IgD-negative memory B cell (primary cell): ENCODE data around the gene CNTNAP2. TPM values are rescaled to one million over a fixed set of nuclear protein-coding genes. Genes with fewer than 3 reads are reported as not detected.
A peak's percentile ranks its signal among the peaks of the same experiment; 100 is the strongest.

Source experiments
- H3K27ac Mint-ChIP-seq, 3 donors: one replicate each; pipeline ENCODE4 v1.8.0; 2020 to 2022; ENCODE audit warnings: mild to moderate bottlenecking in 3 of 3, mixed read lengths in 3 of 3, moderate library complexity in 1 of 3
- H3K27me3 Mint-ChIP-seq: one replicate; pipeline ENCODE4 v1.8.0; 2021; ENCODE audit warnings: mixed read lengths
- H3K36me3 Mint-ChIP-seq: one replicate; pipeline ENCODE4 v1.8.0; 2020; ENCODE audit warnings: mild to moderate bottlenecking, mixed read lengths
- H3K4me1 Mint-ChIP-seq, 3 donors: one replicate each; pipeline ENCODE4 v1.8.0; 2020 to 2022; ENCODE audit warnings: mixed read lengths in 3 of 3, mild to moderate bottlenecking in 1 of 3
- H3K4me3 Mint-ChIP-seq, 4 donors: one replicate each; pipeline ENCODE4 v1.8.0; 2020 to 2022; ENCODE audit warnings: mild to moderate bottlenecking in 4 of 4, mixed read lengths in 4 of 4, moderate library complexity in 3 of 4
- H3K9me3 Mint-ChIP-seq, 3 donors: one replicate each; pipeline ENCODE4 v1.8.0; 2020 to 2021; ENCODE audit warnings: mixed read lengths in 3 of 3, mild to moderate bottlenecking in 1 of 3
- polyA plus RNA-seq: library from polyadenylated mRNA; unstranded; fragments of 300-500 nt; fragmentation: Illumina TruSeq; gene quantifications from one replicate; pipeline ENCODE4 v1.2.3, GENCODE V29; 2021

Gene CNTNAP2
- polyA plus RNA-seq, 1 donor from 2014 or later = 47.3 TPM

DNA sequence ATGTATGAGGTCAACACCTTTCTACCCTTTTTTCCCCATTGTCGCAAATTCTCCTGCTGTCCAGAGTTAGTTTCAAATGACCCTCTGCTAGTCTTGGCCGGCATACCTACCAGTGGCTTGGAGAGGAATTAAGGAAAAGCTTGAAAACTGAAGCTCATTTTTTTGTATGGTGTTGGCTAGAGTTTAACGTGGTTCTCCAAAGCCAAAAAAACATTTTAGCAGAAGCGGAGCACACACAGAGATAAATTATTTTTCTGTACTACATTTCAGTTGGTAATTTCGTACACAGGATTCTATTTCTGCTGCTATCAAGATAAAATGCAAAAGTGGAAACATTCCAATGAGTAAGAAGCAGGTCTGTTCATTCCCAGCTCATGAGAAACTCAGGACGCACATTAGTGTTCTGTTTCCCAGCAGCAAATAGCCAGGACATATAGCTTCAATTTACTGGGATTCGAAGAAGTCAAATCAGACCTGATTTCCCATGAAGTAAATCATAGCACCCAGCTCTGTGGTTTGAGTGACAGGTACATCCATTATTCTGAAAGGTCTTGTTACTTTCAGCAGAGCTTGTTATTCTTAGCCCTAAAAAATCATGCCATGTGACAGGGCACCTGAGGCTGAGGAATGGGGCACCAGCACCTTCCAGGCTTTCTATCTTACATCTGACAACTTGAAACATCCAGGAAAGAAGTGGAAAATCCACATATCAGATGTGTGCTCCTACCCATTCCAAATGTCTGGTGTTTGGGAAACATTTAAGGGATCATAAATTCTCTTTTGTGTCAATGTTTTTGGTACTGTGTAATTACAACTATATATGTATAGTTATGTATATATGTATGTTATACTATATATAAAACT, 2258.0 kb downstream of the CNTNAP2 start:
- H3K4me3 Mint-ChIP-seq = no peak overlapping the region
- H3K27ac Mint-ChIP-seq = peak overlapping the region in 1 of 3 donors; percentile 92
- H3K4me1 Mint-ChIP-seq = peaks cover 0 to 4% (median 1%) of the 10 kb centered on the region in 3 donors
- H3K27me3 Mint-ChIP-seq = no peaks in the 10 kb centered on the region
- no peaks in the 10 kb centered on the region for H3K9me3 Mint-ChIP-seq
- peaks cover 5% of the 10 kb centered on the region for H3K36me3 Mint-ChIP-seq

DNA sequence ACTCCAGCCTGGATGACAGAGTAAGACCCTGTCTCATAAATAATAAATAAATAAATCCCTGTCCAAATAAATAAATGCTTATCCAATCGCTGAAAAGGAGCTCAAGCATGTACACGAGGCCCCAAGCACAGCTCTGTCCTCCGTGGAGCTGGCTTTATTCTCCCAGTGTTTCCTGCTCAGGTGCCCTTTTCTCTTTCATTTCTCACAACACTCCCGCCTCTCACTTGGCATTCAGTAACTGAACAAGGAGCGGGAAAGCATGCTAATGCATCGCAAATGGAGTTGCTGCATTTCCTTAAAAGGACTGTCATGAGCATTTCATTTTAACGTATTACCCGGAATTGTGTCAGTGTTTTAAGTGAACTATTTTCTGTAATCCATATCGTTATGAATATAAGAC, 2263.1 kb downstream of the CNTNAP2 start:
- Mint-ChIP-seq H3K4me1 (peaks cover 1 to 5% (median 5%) of the 10 kb centered on the region in 3 donors), H3K36me3 (peaks cover 6% of the 10 kb centered on the region), H3K27me3 (no peaks in the 10 kb centered on the region), H3K27ac (peak overlapping the region in 1 of 3 donors; percentile 39), H3K4me3 (no peak overlapping the region), H3K9me3 (no peaks in the 10 kb centered on the region)

DNA sequence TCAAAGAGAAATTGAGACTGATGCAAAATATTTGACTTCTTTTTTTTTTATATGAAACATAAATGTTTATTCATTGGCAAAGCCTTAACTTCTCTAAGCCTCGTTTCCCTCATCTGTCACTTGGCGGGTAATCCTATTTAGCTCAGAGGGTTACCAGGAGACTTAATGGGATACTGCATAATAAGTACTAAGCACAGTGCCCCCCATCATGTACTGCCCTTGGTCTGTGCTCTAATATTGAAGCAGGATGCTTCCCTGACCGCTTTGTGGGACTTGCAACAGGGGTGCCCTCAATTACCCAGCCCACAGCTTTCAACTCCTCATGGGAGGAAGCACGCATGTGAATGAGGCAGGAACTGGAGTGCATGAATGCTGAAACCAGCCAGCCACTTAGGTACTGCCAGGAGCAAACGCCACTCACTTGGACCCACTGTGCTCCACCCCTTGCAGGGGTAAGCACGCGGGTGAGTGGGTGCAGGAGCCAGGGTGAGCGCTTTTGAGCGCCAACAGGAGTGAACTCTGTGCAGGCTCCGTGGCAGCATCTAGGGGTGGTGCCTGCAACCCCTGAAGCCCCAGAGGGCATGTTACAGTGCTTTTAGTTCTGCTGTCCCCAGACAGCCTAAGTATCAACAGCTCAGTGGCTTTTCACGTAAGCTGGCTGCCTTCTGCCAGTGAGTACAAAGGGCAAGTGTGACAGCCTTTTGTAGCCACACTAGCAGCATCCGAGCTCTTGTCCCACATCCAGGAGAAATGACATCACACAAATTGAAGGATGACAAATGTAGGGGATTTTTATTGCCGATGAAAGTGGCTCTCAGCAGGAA, 2264.2 kb downstream of the CNTNAP2 start:
- Mint-ChIP-seq H3K4me3 (no peak overlapping the region), H3K27ac (no peak overlapping the region), H3K9me3 (no peaks in the 10 kb centered on the region), H3K27me3 (no peaks in the 10 kb centered on the region), H3K36me3 (peaks cover 10% of the 10 kb centered on the region), H3K4me1 (peaks cover 2 to 5% (median 5%) of the 10 kb centered on the region in 3 donors)

DNA sequence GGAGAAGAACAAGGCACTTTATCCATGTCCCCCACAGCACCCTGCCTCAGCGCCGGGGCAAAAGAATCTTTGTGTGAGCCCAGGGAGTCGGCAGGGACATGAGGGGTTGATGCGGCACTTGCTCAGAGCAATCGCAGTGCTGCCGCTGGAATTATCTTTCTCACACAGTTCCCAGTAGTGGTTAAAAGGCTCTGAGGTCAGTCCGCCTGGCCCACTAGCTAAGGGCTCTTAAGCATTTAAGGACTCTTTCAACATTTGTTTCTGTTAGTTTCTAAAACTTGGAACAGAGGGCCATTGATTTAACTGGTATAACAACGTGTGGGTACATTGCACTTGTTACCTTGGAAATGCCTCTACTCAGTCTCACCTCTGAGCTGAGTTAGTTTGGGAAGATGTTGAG, 2266.0 kb downstream of the CNTNAP2 start:
- Mint-ChIP-seq H3K27ac (peak overlapping the region in 1 of 3 donors; percentile 10), H3K9me3 (no peaks in the 10 kb centered on the region), H3K27me3 (no peaks in the 10 kb centered on the region), H3K4me3 (no peak overlapping the region), H3K36me3 (peaks cover 14% of the 10 kb centered on the region), H3K4me1 (peaks cover 2 to 5% (median 5%) of the 10 kb centered on the region in 3 donors)

DNA sequence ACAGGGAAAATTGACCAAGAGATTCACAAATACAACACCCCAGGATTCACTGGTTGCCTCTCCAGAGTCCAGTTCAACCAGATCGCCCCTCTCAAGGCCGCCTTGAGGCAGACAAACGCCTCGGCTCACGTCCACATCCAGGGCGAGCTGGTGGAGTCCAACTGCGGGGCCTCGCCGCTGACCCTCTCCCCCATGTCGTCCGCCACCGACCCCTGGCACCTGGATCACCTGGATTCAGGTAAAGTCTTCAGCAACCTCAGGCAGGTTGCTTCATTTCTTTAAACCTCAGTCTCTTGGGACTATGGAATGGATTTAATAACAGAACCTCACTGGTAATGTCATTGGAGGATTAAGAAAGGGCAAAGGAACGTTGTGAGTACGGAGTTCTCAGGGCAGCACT, 2267.1 kb downstream of the CNTNAP2 start:
- no peak overlapping the region for H3K4me3 Mint-ChIP-seq
- peaks cover 2 to 5% (median 5%) of the 10 kb centered on the region in 3 donors for H3K4me1 Mint-ChIP-seq
- H3K36me3 Mint-ChIP-seq = peaks cover 14% of the 10 kb centered on the region
- H3K27me3 Mint-ChIP-seq = no peaks in the 10 kb centered on the region
- H3K27ac Mint-ChIP-seq = no peak overlapping the region
- H3K9me3 Mint-ChIP-seq = no peaks in the 10 kb centered on the region

DNA sequence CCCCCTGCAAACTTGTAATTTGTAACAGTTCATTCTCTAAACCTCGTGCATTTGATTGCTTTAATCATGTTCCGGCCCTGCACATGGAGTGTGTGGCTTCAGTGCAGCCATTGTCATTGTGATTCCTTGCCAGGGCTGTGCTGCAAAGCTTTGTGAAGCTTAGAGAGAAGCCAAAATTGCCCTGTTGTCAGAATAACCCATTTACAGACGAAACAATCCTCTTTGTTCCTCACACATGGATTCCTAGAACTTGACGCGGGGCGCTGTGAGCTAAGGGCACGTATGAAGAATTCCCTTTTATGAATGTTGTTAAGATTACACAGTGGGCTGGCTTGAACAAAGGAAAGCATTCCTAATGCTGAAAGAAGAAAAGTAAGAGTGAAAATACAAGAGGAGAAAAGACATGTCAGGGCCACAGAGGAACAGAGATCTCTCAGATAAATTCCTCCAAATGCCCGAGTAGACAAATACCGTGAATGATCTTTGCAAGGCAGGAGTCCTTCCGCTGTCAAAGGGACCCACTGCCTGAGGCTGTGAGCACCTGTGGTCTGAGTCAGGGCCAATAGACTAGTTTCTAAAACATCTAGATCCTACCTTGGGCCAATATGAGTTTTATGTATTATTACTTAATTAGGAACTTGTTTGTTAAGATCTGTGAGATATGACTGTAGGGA, 2268.5 kb downstream of the CNTNAP2 start:
- Mint-ChIP-seq H3K4me1 (peaks cover 2 to 7% (median 5%) of the 10 kb centered on the region in 3 donors), H3K36me3 (peaks cover 18% of the 10 kb centered on the region), H3K27me3 (no peaks in the 10 kb centered on the region), H3K4me3 (no peak overlapping the region), H3K9me3 (peaks cover 2 to 12% (median 3%) of the 10 kb centered on the region in 3 donors), H3K27ac (no peak overlapping the region)

DNA sequence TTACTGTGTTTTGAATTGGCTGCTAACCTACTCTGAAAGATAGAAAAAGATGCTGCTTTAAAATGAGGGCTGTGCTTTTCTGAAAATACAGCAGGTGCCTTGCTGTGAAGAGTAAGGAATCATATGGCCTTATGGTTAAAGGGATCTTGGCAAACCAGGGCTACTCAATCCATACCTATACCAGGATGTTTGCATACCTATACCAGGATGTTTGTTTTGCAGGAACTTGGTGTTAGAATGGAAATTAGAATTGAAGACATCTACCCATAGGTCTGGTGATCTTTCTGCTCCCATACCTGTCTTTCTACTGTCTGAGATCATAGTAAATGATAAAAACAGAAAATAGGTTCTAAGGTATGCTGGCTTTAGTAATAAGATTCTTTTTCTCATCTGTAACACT, 2273.8 kb downstream of the CNTNAP2 start:
- Mint-ChIP-seq H3K27ac (peak overlapping the region in 1 of 3 donors; percentile 1), H3K36me3 (peaks cover 19% of the 10 kb centered on the region), H3K4me1 (peaks cover 0 to 8% (median 0%) of the 10 kb centered on the region in 3 donors), H3K9me3 (peaks cover 2 to 16% (median 3%) of the 10 kb centered on the region in 3 donors), H3K4me3 (peak overlapping the region in 1 of 4 donors; percentile 3), H3K27me3 (no peaks in the 10 kb centered on the region)

DNA sequence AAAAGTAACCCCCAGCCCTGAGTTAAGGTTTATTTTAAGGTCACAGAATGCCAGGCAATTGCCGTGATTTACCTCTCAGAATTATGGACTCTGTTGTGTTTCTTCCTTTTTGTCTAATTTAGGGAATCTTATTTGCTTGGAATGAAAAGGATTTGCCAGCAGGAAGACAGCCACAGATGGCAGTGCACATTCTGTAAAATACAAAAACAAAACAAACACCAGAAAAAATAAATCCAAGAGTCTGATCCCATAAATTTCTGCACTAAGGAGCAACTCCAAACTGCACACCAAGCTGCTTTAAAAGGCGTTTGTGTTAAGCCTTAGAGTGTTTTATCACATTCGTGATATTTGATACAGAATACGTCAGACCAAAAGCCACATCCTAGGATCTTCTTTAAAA, 2275.0 kb downstream of the CNTNAP2 start:
- no peak overlapping the region for H3K27ac Mint-ChIP-seq
- H3K4me3 Mint-ChIP-seq = no peak overlapping the region
- H3K9me3 Mint-ChIP-seq = peaks cover 2 to 16% (median 3%) of the 10 kb centered on the region in 3 donors
- H3K4me1 Mint-ChIP-seq = peaks cover 2 to 10% (median 5%) of the 10 kb centered on the region in 3 donors
- H3K36me3 Mint-ChIP-seq = peaks cover 21% of the 10 kb centered on the region
- no peaks in the 10 kb centered on the region for H3K27me3 Mint-ChIP-seq

DNA sequence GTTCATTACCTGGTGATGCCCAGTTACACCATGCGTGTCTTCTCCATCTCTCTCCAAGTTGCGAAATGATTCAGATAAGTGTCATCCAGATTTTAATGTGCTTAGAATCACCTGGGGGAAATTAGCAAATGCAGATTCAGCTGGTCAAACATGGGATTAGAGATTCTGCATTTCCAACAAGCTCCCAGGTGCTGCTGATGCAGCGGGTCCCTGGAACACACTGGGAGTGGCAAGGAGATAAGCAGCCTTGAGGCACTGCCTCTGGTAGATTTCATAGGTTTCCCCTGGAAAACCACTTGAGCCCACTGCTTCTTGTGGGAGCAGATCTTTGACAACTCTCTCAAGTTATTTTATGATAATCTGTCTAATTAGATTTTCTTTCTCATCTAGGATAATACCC, 2278.0 kb downstream of the CNTNAP2 start:
- Mint-ChIP-seq H3K27ac (no peak overlapping the region), H3K9me3 (peaks cover 0 to 9% (median 0%) of the 10 kb centered on the region in 3 donors), H3K4me3 (no peak overlapping the region), H3K27me3 (no peaks in the 10 kb centered on the region), H3K36me3 (peaks cover 14% of the 10 kb centered on the region), H3K4me1 (peaks cover 6 to 29% (median 29%) of the 10 kb centered on the region in 3 donors)

DNA sequence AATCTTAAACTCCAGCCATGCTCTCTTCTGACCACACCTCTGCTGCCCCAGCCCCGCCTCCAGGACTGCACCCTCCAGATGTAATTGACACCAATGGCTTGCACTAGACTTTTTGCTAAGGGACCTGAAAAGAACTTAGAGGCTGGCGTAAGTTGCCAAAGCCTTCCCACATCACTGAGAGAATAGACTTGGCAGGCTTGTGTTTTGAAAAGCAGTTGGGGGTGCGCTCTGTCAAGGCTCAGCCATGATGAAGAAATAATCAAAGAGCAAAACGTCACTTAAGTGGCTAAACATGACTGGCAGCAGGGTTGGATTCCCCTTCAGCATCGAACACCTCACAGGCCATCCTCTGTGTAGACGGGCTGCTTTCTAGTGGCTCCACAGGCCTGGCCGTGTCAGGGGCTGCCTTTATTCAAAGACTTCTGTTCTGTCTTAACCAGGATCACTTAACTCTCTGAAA, 2278.8 kb downstream of the CNTNAP2 start:
- H3K36me3 Mint-ChIP-seq = peaks cover 10% of the 10 kb centered on the region
- H3K27me3 Mint-ChIP-seq = no peaks in the 10 kb centered on the region
- H3K27ac Mint-ChIP-seq = no peak overlapping the region
- H3K4me3 Mint-ChIP-seq = no peak overlapping the region
- peaks cover 6 to 36% (median 33%) of the 10 kb centered on the region in 3 donors for H3K4me1 Mint-ChIP-seq
- peaks cover 0 to 4% (median 0%) of the 10 kb centered on the region in 3 donors for H3K9me3 Mint-ChIP-seq

DNA sequence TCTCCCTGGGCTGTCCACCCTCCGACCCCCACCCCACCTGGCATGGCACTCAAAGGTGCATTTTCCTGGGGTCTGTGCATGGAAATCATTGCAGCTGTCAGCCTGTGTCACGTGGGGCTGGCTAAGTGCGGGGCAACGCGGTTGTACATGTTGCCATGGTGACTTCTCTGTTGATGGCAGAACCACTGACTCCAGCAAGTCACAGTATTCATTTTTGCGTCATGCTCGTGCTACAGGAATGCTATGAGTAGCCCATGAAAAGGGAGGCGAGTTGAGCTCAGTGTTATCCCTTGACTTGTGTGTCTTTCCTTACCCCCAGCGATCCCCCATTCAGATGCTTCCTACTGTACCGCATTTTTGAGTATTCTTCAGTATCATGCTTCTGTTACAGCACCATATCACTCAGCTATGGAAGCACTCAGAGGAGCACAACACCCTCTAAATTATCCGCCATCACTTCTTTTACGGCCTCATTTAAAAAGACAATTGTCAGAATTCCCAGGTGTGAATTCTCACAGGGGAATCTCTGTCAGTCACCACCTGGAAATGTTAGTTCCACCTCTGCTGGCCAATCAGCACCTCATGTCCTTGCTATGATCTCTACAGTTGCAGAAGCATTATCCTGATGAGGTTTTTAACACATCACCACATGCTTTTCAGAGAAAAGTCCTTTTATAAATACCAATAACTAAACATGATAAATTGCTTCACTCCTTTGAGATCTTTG, 2279.6 kb downstream of the CNTNAP2 start:
- Mint-ChIP-seq H3K9me3 (no peaks in the 10 kb centered on the region), H3K4me3 (no peak overlapping the region), H3K27me3 (no peaks in the 10 kb centered on the region), H3K36me3 (peaks cover 4% of the 10 kb centered on the region), H3K27ac (no peak overlapping the region), H3K4me1 (peaks cover 6 to 37% (median 29%) of the 10 kb centered on the region in 3 donors)

DNA sequence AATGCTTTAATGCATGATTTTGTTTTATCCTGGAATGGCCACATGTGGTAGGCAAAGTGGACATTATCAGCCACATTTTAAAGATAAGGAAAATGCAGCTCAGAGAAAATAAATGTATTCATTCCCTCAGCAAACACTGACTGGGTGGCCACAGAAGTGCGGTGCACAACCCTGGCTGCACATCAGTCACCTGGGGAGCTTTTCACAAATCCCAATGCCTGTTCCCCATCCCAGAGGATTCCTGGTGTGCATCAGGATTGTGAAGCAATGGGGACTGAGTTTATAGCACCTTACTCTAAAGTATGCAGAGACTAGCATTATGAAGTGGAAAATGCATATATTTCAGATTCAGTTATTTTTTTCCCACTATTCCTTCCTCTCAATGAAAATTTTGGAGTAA, 2280.5 kb downstream of the CNTNAP2 start:
- Mint-ChIP-seq H3K27me3 (no peaks in the 10 kb centered on the region), H3K27ac (no peak overlapping the region), H3K4me3 (no peak overlapping the region), H3K9me3 (no peaks in the 10 kb centered on the region), H3K36me3 (peaks cover 4% of the 10 kb centered on the region), H3K4me1 (peaks cover 6 to 37% (median 33%) of the 10 kb centered on the region in 3 donors)

DNA sequence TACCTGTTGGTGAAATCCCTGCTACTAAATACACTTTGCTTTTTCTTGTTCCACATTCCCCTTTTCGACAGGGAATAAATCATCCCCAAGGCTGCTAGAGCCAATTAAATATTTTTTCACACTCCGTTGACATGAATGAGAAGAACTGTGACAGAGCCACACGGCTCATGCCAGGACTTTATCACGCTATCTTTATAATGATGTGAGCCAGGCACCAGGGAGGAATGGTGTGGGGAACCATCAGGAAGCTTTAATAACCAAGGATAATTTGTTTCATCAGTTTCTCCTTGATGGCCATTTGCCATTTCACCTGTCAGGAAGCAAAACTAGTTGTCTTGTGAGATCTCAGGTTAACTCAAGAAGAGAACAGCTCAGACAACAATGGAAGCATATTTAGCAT, 2280.9 kb downstream of the CNTNAP2 start:
- peak overlapping the region in 1 of 3 donors; percentile 23 for H3K27ac Mint-ChIP-seq
- no peaks in the 10 kb centered on the region for H3K27me3 Mint-ChIP-seq
- peak overlapping the region in 2 of 4 donors; percentile 10 to 18 for H3K4me3 Mint-ChIP-seq
- peaks cover 6 to 37% (median 33%) of the 10 kb centered on the region in 3 donors for H3K4me1 Mint-ChIP-seq
- no peaks in the 10 kb centered on the region for H3K9me3 Mint-ChIP-seq
- peaks cover 4% of the 10 kb centered on the region for H3K36me3 Mint-ChIP-seq

DNA sequence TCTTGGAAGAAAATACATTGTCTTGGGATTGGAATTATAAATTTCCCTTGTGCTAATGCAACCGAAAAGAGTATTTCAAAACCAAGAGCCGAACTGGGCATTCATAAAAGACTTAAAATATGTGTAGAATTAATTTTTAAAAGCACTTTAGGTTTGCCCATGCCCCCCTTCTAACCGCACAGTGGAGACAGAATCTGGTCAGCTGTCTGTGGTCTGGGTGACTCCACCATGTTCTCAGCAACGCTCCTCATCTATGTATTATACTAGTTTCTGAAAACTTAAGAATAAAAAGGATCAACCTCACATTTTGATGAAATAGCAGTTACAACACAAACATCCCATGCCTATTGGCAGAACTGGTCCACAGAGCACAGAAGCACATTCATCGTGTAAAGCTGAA, 2281.4 kb downstream of the CNTNAP2 start:
- Mint-ChIP-seq H3K9me3 (no peaks in the 10 kb centered on the region), H3K27me3 (no peaks in the 10 kb centered on the region), H3K27ac (peak overlapping the region in 1 of 3 donors; percentile 23), H3K4me3 (no peak overlapping the region), H3K4me1 (peaks cover 6 to 37% (median 33%) of the 10 kb centered on the region in 3 donors), H3K36me3 (peaks cover 4% of the 10 kb centered on the region)
